ENCODE measurements around the gene BPIFB6. TPM values are rescaled to one million over a fixed set of nuclear protein-coding genes. Genes with fewer than 3 reads are reported as not detected.

Gene BPIFB6
- total RNA-seq, 1 donor from 2014 or later: not detected

- ATAC-seq (ENCODE audit: poor library complexity): no peak
- DNase-seq: no peak
- intact Hi-C loops (cut with DNase I): no loop called here
Observed at GRCh38 chr20:33013701-33014326, 17.6 kb upstream of the BPIFB6 start.

GRCh38 chr20:33014336-33015113 lies 16.9 kb upstream of the BPIFB6 start:
- ATAC-seq (ENCODE audit: poor library complexity): no peak
- no peak for DNase-seq
- intact Hi-C loops (cut with DNase I): no loop called here

- intact Hi-C loops (cut with DNase I): no loop called here
- ATAC-seq (ENCODE audit: poor library complexity): no peak
- no peak for DNase-seq
Observed at GRCh38 chr20:33015114-33015484, 16.3 kb upstream of the BPIFB6 start.

- intact Hi-C loops (cut with DNase I): no loop called here
- no peak for ATAC-seq (ENCODE audit: poor library complexity)
- DNase-seq: no peak
Observed at GRCh38 chr20:33015700-33016580, 15.5 kb upstream of the BPIFB6 start.

- no peak for DNase-seq
- intact Hi-C loops (cut with DNase I): no loop called here
- ATAC-seq (ENCODE audit: poor library complexity): no peak
Observed at GRCh38 chr20:33016581-33017109, 14.8 kb upstream of the BPIFB6 start.

- ATAC-seq (ENCODE audit: poor library complexity) (no peak), DNase-seq (no peak)
- intact Hi-C loops (cut with DNase I): no loop called here
Observed at GRCh38 chr20:33017542-33017941, 13.9 kb upstream of the BPIFB6 start.

GRCh38 chr20:33018169-33018931 lies 13.1 kb upstream of the BPIFB6 start:
- DNase-seq: no peak
- no peak for ATAC-seq (ENCODE audit: poor library complexity)
- intact Hi-C loops (cut with DNase I): no loop called here

GRCh38 chr20:33019465-33020277 lies 11.8 kb upstream of the BPIFB6 start:
- ATAC-seq (ENCODE audit: poor library complexity) (no peak), DNase-seq (no peak)
- intact Hi-C loops (cut with DNase I): no loop called here

- intact Hi-C loops (cut with DNase I): no loop called here
- ATAC-seq (ENCODE audit: poor library complexity) (no peak), DNase-seq (no peak)
Observed at GRCh38 chr20:33020278-33021161, 10.9 kb upstream of the BPIFB6 start.

GRCh38 chr20:33021879-33022278 lies 9.6 kb upstream of the BPIFB6 start:
- ATAC-seq (ENCODE audit: poor library complexity) (no peak), DNase-seq (no peak)
- intact Hi-C loops (cut with DNase I): no loop called here

- DNase-seq: no peak
- ATAC-seq (ENCODE audit: poor library complexity): no peak
- intact Hi-C loops (cut with DNase I): no loop called here
Observed at GRCh38 chr20:33022289-33022688, 9.2 kb upstream of the BPIFB6 start.

GRCh38 chr20:33022694-33023438 lies 8.6 kb upstream of the BPIFB6 start:
- DNase-seq (no peak), ATAC-seq (ENCODE audit: poor library complexity) (no peak)
- intact Hi-C loops (cut with DNase I): no loop called here

GRCh38 chr20:33023439-33024242 lies 7.8 kb upstream of the BPIFB6 start:
- DNase-seq (no peak), ATAC-seq (ENCODE audit: poor library complexity) (no peak)
- intact Hi-C loops (cut with DNase I): no loop called here

- intact Hi-C loops (cut with DNase I): no loop called here
- ATAC-seq (ENCODE audit: poor library complexity) (no peak), DNase-seq (no peak)
Observed at GRCh38 chr20:33024243-33024560, 7.2 kb upstream of the BPIFB6 start.

GRCh38 chr20:33024609-33025317 lies 6.7 kb upstream of the BPIFB6 start:
- DNase-seq (no peak), ATAC-seq (ENCODE audit: poor library complexity) (no peak)
- intact Hi-C loops (cut with DNase I): no loop called here
